ENCODE measurements around the gene CD40LG.
A peak's percentile ranks its signal among the peaks of the same experiment; 100 is the strongest.

The CD40LG gene

DNA sequence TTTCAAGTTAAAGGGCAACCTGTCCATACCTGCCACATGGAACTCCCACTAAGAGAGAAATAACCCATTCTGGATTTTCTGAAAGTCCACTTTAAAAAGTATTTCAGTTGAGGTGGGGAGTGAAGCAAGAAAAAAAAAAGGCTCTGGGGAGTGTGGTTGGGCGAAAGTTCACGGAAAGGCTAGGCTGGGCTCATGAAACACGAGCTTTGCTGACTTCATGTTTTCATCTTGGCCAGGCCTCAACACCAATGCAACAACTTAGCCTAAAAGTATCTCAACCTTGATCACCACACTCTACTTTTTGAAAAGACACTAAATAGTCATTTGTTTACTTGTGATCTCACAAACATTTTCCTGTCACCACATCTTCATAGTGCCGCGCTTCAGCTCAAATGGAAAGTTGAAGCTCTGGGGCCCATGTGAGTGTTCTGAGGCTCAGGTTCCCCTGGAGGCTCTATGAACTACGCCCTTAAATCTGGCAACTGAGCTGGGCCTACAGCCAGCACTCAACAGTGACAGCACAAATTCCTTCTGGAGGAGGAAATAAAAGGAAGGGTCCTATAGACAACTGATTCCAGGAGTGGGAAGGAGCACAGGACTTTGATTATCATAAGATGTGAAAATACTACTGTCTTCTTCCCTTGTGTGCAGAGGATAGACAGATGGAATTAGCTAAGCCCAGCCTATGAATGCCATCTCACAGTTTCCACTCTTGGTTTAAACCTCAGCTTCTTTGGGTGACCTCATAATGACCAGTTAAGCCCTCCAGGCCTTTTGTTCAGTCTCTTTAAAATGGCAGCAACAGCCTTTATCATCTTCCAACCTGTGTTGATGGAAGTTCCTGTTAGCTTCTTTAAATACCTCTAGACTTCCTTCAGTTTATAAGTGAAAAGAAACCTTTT is 5.1 kb downstream of the CD40LG start:
- DNase-seq = no peak

DNA sequence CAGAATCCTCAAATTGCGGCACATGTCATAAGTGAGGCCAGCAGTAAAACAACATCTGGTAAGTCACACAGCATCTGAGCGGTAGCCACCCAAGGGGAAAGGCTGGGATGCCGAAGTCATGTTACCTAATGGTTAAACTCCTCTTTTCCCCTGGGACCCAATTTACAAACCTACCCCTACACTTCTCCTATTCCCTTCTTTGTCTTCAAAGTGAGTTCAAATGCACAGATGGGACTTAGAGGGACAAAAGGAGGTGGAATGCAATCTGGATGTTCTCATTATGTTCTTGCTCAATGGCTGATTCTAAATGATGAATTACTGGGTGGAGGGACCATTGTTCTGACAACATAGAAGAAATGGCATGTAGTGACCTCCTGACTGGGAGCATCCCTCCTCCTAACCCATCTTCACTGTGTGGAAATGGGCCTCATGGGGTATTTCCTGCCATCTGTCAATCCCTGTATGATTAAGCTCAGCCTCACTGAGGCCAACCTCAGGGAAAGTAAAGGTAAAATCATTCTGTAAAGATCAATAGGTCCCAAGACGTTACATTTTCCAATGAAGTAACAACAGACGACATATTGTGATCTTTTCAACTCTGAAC is 8.5 kb downstream of the CD40LG start:
- no peak for DNase-seq

DNA sequence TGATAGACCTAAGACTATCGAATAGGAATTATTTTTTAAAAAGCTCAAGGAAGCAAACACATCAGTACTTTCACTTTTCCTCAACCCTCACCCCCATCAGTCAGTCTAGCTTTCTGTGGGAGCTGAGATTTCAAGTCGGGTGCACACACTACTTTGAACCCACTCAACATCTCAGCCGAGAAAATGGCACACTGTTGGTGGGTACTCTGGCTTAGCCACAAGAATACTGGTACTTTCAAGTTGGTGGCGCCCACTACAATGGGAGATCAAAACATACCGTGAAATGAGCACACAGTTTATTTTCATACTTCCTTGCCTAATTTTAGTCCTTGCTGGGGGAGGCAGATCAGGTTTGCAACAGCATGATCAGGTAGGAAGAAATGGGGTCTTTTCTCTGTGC is 10.2 kb downstream of the CD40LG start:
- no peak for DNase-seq

DNA sequence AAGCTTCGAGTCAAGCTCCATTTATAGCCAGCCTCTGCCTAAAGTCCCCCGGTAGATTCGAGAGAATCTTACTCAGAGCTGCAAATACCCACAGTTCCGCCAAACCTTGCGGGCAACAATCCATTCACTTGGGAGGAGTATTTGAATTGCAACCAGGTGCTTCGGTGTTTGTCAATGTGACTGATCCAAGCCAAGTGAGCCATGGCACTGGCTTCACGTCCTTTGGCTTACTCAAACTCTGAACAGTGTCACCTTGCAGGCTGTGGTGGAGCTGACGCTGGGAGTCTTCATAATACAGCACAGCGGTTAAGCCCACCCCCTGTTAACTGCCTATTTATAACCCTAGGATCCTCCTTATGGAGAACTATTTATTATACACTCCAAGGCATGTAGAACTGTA is 11.2 kb downstream of the CD40LG start:
- DNase-seq = no peak

DNA sequence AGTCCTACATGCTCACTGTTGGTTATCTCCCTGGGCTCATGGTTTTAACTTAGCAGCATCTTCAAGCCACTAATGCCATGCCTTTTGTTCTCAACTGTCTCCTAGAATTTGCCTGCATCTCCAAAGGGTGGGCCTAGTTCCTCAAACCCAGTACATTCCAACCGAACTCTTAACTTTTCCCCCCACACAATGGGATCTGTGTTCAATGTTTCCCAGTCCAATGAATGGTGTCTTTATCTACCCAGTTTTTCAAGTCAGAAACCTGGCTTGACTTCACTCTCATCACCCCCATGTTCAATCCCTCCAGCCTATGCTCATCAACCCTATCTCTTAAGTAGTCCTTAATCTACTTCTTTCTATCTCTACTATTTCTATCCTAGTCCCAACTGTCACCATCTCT is 12.9 kb downstream of the CD40LG start:
- DNase-seq = no peak

DNA sequence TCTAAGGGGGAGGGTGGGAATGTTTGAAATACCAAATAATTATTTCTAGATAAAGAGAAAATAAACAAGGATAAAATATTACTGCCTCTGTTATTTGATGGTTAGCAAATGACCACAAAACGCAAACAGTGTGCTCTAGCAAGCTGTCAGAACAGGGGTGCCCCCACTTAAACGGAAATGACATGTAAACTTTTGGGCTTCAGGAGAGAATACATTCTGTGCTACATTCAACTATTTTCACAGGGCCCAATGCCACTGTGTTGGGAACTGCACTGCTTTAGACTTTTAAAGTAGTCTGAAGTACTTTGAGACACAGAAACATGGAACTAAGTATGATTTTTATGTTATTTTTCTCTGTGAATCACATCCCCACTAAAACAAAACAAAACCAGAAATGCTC is 14.1 kb downstream of the CD40LG start:
- DNase-seq = no peak

DNA sequence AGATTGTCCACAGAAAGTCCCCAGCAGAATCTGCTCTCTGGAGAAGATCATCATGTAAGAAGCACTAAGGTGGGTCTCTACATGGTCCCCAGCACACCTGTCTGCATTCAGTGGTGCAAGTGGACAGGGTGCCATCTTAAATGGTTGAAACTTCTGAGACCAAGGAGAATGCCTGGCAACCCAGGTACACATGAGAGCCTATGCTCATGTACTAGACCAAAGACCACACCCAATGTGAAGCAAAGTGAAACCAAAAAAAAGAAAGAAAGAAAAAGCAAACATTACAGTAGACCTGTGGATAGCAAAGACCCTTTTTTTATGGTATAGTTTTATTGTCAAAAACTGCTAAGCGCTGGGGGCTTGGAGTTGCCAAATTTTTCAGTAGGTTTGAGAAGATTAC is 15.0 kb downstream of the CD40LG start:
- no peak for DNase-seq

DNA sequence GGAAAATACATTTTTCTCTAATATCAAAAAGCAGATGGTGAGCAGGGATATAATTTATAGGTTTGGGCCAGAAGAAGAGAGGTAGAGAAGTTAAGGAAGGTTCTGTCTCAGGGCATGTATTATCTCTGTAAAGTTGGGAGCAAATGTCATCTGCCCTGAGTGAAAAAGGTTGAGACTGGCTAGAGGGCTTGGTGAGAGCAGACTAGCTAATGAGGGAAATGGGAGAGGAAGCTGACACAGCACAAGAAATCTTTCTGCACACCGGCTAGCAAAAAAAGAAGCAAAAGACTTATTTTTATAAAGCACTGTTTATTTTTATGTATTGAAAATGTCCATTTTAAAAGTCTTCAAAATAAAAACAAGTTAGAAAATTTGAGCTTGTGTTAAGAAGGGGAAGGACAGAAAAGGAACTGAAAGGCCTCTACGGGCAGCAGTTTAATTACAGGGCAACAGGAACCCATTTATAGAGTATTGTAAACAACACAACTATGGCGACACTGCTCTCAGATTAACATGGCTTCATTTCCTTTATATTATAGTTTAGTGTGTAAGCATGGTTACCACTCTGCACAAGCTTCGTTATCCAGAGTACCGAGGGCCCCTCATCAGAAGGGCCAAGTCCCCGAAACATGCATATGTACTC is 17.4 kb downstream of the CD40LG start:
- DNase-seq = no peak

DNA sequence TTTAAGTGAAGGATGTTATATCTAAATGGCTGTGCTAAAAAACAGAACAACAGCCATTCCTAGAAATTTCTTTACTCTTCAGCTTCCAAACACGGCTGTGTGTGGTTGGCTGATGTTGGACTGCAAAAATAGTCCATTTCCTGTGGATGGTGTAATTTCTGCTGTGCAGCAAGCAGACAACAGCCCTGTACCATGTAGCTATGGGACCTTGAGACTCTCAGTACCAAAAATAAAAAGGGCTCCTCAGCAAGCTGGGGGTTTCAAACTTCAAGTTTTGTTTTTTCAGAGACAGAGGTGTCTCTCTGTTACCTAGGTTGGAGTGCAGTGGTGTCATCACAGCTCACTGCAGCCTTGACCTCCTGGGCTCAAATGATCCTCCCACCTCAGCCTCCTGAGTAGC is 18.1 kb downstream of the CD40LG start:
- DNase-seq = no peak

DNA sequence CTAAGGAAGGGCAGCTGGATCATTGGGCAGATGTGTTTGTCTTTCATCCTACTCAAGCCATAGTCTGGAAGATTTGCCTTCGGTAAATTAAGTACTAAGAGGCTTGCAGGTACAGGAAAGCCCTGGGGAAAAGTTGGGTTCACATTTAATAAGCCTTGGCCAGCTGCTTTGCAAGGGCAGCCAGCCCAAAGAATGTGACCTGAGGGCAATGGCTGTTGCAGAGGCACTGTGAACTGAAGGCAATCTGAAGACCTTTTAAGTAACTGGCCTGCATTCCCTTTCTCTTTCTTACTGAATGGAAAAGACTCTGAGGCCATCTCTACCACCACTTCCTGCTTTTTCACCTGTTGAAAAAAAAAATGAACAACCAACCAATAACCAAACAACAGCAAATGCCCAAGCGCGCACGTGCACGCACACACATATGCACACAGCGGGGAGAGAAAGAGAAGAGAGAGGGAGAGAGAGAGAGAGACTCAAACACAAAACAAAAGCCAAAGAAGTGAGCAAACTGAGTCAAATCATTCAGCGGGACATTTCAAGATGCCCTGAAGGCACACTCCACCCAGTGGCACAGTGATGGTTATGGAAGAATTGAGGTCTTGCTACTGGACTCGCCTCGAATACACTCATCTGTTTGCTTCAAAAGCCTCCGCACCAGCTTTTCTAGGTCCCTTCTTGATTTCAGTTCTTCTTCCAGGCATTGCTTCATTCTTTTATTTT is 19.6 kb downstream of the CD40LG start:
- DNase-seq = no peak

DNA sequence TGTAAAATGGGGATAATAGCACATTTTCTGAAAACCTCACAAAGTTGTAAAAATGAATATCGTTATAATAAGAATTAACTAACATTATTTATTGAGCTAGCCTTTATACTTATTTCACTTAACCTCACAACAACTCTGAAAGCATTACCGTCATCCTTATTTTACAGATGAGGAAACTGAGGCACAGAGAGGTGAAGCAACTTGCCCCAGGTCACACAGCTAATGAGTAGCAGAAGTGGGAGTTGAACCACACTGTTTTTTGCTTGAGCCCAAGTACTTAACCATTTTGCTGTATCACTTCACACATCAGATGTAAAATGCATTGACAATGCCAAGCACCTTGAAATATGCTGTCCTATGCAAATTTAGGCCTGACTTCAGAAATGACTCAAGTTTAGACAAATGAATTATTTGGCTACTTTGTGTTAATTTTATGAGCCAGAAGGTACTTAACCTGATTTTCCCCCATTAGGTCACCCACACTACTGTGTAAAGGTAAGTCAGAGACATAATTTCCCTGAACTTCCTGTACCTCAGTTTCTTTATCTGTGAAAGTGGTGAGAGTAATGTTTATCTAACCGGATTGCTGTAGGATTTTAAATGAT is 23.1 kb downstream of the CD40LG start:
- DNase-seq = no peak

DNA sequence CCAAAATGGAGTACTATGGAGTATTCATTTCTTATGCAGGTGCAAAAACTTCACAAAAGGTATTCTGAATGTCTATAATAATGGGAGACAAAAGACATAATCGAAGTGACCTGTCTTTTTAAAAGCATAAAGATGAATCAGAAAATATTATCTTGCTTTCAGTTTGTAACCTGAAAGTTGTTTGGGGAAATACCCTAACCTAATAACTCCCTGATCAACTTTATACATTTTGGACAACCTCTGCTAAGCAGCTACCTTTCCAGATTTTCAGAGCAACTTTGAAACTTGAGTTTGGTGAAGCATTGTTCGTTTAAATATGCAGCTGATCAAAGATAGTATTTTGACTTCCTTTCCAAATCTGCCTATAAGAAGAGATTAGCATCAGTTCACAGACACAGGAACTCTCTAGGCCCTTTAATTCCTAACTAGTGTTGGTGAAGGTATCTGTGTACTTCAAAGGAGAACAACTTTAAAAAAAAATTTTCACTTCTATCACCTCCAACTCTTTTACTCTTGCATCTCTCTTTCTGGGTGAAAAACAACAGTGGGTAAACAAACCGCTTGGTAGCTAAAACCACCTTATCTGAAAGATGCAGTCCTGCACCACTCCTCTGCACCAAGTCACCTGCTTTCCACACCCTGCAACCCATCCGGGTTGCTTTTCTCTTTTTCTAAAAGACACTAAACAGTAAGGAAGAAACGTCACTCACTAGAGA is 26.5 kb downstream of the CD40LG start:
- no peak for DNase-seq

DNA sequence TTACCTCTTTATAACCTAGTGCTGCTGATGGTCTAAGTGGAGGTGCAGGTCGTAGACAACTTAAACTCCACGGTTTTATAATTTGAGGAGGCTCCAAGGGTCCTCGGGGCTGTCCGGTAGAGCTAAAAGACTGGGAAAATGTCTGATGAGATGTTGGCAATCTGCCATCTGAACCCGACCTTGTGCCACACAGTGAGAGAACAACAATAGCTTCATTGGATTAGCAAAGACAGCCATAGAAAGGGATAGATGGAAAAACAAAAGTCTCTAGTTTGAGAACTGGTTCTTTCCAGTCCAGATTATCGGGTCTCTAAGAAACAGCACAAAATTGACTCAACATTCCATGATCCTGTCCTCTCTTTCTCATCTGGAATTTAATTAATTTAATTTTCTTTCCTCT is 31.6 kb downstream of the CD40LG start:
- DNase-seq = no peak

DNA sequence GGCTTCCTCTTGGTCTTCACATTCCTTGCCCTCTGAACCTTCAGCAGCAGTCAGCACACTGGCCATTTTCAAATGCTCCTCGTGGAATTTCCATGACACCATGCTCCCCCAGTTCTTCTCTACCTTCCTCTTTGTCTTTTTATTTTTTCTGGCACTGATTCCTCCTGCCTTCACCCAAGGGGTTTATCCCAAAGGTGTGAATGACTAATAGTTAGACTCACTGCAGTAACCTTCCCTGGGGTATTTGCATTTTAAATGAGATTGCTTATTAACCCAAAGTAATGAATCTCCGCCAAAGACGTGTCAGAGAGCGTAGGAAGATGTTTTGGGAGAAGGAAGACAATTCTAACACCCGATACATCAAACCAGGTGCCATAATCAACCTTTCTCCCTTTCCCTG is 36.2 kb downstream of the CD40LG start:
- DNase-seq = no peak

DNA sequence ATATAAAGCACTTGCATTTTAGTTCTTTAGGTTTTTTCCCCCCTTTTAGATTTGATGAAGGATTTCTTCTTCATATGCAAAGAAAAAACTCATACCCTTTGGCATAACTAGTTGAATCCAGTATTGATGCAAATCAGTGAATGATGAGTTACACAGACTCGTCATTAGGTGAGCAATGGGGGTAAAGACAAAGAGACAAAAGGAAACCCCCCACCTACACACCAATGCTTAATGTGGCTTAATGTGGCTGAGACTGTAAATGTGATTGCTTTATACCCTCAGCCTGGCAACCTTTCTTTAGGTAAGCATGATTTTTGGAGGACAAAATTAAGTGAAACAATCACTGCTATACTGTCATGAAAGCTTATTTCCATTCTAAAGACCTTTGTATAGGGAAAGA is 39.5 kb downstream of the CD40LG start:
- DNase-seq = no peak

DNA sequence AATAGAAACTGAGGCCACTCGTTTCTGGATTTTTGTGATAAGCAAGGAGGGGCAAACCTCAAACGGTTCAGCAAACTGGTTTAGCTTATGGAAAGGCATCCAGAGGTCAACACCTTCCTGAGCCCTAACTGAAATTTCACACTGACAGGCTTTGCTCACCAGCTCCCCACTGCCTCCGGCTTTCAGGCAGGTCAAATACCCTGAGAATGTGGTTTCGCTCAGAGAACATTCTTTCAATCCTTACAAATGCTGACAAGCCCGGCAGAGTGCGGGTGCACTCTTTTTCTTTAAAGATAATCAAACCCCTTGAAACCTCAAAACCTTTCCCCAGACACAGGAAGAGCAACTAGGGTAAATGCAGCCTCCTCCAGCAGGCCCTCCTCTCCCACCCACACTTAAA is 41.5 kb downstream of the CD40LG start:
- no peak for DNase-seq

DNA sequence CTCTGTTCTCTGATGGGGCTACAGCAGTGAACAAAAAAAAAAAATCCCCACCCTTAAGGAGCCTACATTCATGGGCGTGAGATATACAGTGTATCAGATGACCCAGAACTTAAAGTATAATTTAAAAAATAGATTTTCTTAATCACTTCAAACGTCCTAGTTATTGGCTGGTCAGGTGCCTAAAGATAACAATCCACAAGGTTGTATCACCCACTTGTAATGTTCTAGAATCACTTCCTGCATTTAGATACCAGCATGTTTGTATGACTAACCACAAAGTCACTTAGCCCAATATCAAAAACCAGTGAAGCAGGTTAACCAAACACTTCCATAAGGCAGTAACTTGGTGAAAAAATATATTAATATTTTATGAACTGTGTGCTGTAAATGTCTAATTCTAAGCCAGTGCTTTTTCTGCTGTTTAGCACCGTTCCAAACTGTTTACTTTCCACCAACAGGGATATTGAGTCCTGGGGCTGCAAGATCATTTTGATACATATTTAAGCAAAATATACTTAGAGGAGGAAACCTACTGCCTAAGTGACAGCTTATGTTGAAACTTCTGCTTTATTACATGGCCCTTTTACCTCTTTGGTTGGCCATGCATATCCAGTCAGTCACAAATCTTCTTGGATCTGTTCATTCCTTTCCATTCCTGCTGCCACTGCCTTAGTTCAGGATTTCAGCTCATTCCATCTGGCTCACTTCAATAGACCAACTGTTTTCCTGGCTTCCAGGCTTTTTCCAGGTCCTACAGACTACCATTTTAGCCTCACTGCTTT is 43.3 kb downstream of the CD40LG start:
- DNase-seq = no peak

DNA sequence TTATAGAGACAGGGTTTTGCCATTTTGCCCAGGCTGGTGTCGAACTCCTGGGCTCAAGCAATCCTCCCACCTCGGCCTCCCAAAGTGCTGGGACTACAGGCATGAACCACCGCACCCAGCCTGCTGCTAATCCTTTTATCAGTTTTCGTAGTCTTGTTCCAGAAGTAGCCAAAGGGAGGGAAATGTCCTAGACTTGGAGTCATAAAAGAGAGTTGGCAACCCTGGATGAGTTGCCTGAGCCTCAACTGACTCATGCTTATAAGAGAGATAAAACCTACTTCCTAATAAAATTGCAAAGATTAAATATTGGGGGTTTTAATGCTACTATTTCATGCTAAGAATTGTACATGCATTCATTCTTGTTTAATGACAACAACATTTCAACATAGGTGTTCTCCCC is 44.3 kb downstream of the CD40LG start:
- DNase-seq = no peak

DNA sequence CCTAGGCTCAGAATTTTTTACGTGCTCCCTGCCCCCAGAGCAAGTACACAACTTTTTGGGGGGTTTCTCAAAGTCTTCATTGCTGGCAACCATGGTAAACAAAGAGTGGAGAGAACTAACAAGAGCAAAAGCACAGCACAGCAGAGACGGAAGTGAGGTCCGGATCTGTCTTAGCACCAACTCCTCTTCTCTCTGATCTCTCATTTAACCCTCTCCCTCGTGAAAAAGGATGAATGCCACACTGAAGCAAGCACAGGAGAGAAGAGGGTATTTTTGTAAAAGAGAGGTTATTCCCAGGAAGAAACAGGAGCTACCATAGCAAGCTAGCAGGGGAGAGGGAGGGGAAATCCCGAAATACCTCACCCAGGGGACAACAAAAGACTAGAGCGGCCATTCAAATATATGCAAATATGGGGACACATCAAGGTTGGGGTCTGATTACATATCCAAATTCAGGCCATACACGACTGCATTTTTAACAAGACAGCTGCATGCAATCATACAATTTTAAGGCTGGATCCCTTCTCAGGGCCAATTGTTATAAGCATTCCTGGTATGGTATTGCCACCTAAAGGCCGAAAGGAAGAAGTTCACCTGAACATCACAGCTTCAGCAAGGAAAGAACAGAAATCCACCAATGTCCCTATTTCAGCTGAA is 46.6 kb downstream of the CD40LG start:
- peak; percentile 33 for DNase-seq

DNA sequence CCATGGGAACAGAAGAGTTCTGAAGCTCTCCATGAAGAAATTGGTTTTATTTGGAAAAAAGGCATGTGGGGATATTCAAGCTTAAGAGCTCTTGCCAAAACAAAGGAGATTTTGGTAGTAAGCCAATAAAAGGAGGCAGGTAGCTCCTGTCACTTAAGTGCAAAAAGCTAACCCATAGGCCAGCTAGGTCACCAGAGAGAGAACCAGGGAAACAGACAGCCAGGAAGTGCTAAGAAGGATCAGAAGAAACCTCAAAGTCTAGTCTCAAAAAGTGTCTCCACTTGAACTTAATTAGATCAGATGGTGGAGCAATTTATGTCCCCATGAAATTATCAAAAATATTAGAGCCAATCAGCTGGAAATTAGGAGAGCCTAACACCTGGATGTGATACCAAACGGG is 49.2 kb downstream of the CD40LG start:
- DNase-seq = no peak

DNA sequence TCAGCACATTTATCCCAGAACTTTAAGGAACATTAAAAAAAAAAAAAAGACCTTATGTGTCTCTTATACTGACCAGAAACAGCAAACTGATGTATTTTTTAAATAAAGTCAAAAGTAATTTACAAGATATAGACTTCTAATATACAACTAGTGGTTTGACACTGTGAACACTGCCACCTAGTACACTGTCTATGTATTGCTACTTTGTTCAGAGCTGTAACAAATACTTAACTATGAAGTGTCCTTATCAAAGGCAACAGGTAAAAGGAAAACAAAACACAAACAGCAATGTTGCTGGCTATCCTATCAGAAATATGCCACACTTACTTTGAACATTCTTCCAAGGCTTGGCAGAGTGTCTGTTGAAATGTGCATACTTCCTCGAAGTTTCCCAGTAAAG is 60.4 kb downstream of the CD40LG start:
- DNase-seq = no peak
